Adrenal gland (tissue), 5 donors: ENCODE measurements around the gene TMEM132D.

Experiments used
- POLR2A ChIP-seq, 2 donors: fragments of 450-650 bp; IDR thresholded peaks; one replicate each; pipeline ENCODE4 v1.6.1; 2017; ENCODE audit warnings: antibody characterized with exemption in 2 of 2, mild to moderate bottlenecking in 2 of 2, moderate library complexity in 1 of 2
- TF ChIP-seq, protein P1 (sequence below), 6 experiments: fragments of 450-650 bp in 4 of 6; fragments of 200-600 bp in 2 of 6; sonication (generic) in 1 of 6; IDR thresholded peaks; 1 replicate in 5 of 6; 2 replicates in 1 of 6; pipeline versions ENCODE4 v1.5.1 to v1.8.0; 2016 to 2021; ENCODE audit warnings: antibody characterized with exemption in 6 of 6, mild to moderate bottlenecking in 2 of 6, moderate library complexity in 1 of 6
- donor health status: DM: no; HTN: no; CAD: no.

DNA sequence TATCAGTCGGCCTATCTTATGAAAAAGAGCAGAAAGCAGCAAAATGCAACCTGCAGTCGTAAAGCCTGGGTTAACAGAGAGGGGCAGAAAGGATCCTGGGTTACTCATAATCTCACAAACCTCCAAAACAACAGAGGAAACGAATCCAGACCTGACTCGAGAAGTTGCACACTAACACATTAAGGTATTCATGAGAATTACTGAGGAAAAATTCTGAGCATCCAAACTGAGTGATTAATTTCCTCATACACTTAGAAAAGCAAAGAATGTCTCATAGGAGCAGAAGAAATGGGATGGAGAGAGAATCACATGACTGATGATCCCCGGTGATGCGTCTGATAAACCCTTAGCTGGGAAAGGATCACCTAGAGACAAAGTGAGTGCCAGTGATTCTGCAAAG is 272.5 kb downstream of the TMEM132D start:
- TF ChIP-seq, protein P1, sequence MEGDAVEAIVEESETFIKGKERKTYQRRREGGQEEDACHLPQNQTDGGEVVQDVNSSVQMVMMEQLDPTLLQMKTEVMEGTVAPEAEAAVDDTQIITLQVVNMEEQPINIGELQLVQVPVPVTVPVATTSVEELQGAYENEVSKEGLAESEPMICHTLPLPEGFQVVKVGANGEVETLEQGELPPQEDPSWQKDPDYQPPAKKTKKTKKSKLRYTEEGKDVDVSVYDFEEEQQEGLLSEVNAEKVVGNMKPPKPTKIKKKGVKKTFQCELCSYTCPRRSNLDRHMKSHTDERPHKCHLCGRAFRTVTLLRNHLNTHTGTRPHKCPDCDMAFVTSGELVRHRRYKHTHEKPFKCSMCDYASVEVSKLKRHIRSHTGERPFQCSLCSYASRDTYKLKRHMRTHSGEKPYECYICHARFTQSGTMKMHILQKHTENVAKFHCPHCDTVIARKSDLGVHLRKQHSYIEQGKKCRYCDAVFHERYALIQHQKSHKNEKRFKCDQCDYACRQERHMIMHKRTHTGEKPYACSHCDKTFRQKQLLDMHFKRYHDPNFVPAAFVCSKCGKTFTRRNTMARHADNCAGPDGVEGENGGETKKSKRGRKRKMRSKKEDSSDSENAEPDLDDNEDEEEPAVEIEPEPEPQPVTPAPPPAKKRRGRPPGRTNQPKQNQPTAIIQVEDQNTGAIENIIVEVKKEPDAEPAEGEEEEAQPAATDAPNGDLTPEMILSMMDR (IDR thresholded peaks at IDR 0.05): no peak
- no peak for TF ChIP-seq POLR2A (IDR thresholded peaks at IDR 0.05)
